Measurements from ENCODE around the gene IGSF10.
"Not testable (repeated sequence)": the region's sequence is repeated elsewhere in the genome, so short reads cannot be mapped to it uniquely, and the experiment has no call there.

IGSF10 gene, protein sequence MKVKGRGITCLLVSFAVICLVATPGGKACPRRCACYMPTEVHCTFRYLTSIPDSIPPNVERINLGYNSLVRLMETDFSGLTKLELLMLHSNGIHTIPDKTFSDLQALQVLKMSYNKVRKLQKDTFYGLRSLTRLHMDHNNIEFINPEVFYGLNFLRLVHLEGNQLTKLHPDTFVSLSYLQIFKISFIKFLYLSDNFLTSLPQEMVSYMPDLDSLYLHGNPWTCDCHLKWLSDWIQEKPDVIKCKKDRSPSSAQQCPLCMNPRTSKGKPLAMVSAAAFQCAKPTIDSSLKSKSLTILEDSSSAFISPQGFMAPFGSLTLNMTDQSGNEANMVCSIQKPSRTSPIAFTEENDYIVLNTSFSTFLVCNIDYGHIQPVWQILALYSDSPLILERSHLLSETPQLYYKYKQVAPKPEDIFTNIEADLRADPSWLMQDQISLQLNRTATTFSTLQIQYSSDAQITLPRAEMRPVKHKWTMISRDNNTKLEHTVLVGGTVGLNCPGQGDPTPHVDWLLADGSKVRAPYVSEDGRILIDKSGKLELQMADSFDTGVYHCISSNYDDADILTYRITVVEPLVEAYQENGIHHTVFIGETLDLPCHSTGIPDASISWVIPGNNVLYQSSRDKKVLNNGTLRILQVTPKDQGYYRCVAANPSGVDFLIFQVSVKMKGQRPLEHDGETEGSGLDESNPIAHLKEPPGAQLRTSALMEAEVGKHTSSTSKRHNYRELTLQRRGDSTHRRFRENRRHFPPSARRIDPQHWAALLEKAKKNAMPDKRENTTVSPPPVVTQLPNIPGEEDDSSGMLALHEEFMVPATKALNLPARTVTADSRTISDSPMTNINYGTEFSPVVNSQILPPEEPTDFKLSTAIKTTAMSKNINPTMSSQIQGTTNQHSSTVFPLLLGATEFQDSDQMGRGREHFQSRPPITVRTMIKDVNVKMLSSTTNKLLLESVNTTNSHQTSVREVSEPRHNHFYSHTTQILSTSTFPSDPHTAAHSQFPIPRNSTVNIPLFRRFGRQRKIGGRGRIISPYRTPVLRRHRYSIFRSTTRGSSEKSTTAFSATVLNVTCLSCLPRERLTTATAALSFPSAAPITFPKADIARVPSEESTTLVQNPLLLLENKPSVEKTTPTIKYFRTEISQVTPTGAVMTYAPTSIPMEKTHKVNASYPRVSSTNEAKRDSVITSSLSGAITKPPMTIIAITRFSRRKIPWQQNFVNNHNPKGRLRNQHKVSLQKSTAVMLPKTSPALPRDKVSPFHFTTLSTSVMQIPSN (N-terminal part only)

DNA sequence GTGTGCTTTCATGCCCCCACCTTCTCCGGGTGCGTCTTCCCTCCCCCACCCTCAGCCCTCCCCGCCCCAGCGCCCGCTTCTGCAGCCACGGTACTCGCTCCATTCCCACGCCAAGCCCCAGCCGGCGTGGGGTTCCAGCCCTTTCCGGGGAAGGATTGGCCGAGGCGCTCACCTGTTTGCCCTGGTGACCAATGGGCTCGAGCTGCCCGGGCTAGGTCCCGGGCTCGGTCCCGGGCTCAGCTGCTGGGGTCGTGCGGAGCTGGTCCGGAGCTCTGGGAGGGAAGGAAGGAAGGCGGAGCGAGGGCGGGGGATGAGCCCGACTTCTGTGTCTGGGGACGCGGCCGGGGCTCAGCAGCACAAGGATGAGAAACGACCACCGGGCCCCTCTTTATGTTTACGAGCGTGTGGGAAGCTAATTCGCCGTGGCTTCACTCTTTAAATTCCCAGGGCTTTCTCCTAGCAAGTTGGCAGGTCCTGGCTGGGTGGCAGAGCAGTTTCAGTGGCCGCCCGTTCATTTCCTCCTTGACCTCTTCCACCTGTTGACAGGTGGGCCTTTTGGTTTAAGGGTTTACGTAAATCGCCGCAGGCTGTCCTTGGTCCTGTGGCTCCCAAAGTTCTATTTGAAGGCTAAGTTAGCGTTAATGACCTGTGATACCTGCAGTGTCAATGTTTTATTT lies at the start of gene IGSF10:
Gene IGSF10 (minus strand): TSS at position 288 of the 677 bp plus-strand sequence. CDS start 2,352 bp downstream, outside the sequence.
- peak within 1 kb of the TSS; percentile 49 for H3K4me3 ChIP-seq (ENCODE audit: control insufficient read depth, low read depth, low read length)
- no peak for DNase-seq (ENCODE audit: low read depth)
- no peak for TF ChIP-seq CTCF (conservative IDR thresholded peaks at IDR 0.05; ENCODE audit: control insufficient read depth, insufficient read depth, low read depth, low read length)

- not testable (repeated sequence) for DNase-seq (ENCODE audit: low read depth)
Observed at GRCh38 chr3:151509468-151510135, 48.7 kb upstream of the IGSF10 start.

GRCh38 chr3:151504606-151505005 lies 43.7 kb upstream of the IGSF10 start:
- no peak overlapping the region for H3K4me3 ChIP-seq (ENCODE audit: control insufficient read depth, low read depth, low read length)
- no peak for TF ChIP-seq CTCF (conservative IDR thresholded peaks at IDR 0.05; ENCODE audit: control insufficient read depth, insufficient read depth, low read depth, low read length)
- no peak for DNase-seq (ENCODE audit: low read depth)

More at GRCh38 chr3:151509468-151510135, 48.7 kb upstream of the IGSF10 start:
- H3K4me3 ChIP-seq (ENCODE audit: control insufficient read depth, low read depth, low read length): not testable (repeated sequence)

GRCh38 chr3:151503074-151503473 lies 42.2 kb upstream of the IGSF10 start:
- no peak for DNase-seq (ENCODE audit: low read depth)

GRCh38 chr3:151501923-151502632 lies 41.2 kb upstream of the IGSF10 start:
- no peak overlapping the region for H3K4me3 ChIP-seq (ENCODE audit: control insufficient read depth, low read depth, low read length)
- no peak for TF ChIP-seq CTCF (conservative IDR thresholded peaks at IDR 0.05; ENCODE audit: control insufficient read depth, insufficient read depth, low read depth, low read length)
- DNase-seq (ENCODE audit: low read depth): peak; percentile 28

More at GRCh38 chr3:151503074-151503473, 42.2 kb upstream of the IGSF10 start:
- H3K4me3 ChIP-seq (ENCODE audit: control insufficient read depth, low read depth, low read length): no peak overlapping the region
- TF ChIP-seq CTCF (conservative IDR thresholded peaks at IDR 0.05; ENCODE audit: control insufficient read depth, insufficient read depth, low read depth, low read length): no peak
